Measurements from ENCODE around the gene HLA-DMB. TPM values are rescaled to one million over a fixed set of nuclear protein-coding genes. Genes with fewer than 3 reads are reported as not detected.

Gene HLA-DMB
- polyA plus RNA-seq, 4 donors, result 70.0 to 77.3 (median 73.0) TPM

DNA sequence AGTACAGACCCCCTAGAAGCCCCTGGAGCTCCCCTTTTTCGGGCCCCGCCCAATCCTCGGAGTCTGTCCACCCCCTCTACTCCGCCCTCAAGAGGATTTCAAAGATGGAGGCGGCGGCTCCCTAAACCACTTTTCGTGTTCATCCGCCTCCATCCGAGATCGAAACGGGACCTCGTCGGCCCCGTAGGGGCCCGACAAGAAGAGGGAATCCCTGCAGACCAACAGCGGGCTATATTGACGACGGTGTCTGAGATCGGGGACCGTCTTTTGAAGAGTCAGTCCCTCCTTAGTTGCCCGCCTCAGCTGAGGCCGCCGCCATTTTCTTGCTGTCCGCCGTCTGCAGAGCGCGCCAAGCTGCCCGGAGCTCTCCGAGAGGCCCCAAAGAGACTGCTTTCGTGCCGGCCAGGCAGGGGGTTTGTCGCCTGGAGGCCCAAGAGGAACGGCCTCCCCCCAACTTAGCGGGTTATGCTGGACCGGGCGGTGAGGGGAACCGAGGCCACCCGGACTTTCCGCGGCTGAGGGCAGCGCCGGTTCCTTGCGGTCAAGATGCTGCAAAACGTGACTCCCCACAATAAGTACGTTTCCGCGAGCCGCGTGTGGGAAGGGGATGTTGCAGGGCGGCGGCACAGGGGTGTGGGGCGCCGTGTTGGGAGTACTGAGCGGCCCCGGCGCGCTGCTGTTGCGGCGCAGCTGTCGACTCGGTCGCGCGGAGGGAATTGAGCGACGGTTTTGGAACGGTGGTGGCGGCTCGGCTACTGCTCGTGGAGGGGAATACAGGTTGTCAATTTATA, 31.7 kb upstream of the HLA-DMB start:
- no peak for DNase-seq (ENCODE audit: low read depth in 4 of 4, low spot score in 3 of 4)

DNA sequence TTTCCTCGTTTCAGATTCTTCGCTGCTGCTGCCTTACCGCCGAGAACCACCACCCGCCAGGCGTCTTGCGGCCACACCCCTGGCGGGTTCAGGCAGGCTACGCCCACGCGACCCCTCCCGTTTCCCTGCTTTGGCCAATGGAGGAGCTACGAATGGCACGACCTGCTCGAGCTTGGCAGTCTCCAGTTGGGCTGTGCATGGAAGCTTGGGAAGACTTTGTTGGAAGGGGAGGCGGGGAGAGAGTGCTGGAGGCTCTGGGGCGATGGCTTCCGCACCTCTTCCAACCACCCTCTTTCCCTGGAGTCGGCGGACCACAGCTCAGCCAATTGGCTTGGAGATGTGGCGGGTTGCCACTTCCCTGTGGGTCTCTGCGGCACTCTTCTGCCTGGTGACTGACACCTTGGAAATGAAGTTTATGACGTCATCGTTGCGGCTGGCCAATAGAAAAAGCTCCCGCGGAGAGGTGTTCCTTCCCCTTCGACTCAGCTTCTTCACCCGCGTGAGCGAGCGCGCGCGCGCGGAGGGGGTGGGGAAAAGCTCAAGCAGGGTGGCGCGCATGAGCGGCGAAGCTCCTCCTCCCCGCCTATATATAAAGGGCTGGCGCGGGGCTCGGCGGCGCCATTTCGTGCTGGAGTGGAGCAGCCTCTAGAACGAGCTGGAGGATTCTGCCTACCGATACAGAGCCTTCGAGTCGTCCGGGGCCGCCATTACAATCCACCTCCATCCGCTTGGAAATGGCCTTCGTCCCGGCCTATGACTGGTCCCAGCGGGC, 30.9 kb upstream of the HLA-DMB start:
- peak; percentile 99 to 100 (median 100) for DNase-seq (ENCODE audit: low read depth in 4 of 4, low spot score in 3 of 4)

DNA sequence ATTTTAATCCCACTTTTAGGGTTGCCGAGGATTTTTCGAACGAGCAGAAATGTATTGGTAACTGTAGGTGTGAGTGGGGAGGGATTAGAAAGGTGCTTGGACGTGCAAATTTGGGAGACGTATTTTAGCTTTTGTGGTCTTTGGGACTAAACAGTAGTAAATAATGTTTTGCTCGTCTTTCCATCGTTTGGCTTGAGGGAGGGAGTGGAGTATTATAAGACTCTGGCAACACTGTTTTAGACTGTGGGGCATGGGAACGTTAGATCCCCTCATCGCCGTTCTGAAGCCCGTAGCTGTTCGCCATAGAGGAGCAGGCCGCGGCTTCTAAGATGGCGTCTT, 30.4 kb upstream of the HLA-DMB start:
- DNase-seq (ENCODE audit: low read depth in 4 of 4, low spot score in 3 of 4), result no peak

DNA sequence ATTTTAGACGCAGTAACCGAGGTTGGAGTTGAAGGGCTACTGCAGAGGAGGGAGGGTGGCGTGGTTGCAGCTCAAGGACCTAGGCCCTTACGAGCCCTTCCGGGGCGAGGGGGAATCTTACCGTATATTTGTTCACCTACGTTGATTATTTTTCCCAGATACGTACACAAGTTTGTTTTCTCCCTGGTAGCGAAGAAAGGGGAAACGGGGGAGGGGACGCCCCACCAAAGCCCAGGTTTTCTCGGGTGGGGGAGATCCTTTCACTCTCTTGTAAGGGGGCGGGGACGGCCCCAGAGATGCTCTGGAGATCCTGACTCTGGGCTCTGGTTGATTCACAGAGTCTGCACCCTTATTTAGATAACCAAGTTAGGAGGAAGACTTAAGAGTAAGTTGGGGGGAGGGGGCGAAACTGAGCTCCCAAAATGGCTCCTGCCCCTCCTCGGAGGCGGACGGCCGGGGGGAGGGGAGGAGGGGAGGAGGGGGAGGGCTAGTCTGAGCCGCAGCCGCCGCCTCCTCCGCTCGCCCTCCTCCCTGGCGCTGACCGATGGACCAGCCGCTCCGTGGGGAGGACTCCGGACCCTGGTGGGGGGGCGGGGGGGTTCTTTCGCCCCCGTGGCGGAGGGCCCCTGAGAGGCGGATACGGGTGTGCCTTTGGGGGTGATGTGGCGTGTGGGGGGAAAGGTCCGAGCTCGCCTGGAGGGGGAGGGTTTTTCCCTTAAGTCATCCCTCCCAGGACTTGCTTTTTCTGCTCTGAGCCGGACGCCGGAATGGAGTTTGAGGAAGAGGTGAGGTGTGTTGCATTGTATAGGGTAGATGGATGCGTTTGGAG, 29.8 kb upstream of the HLA-DMB start:
- DNase-seq (ENCODE audit: low read depth in 4 of 4, low spot score in 3 of 4), result peak; percentile 66 to 82 (median 81)

DNA sequence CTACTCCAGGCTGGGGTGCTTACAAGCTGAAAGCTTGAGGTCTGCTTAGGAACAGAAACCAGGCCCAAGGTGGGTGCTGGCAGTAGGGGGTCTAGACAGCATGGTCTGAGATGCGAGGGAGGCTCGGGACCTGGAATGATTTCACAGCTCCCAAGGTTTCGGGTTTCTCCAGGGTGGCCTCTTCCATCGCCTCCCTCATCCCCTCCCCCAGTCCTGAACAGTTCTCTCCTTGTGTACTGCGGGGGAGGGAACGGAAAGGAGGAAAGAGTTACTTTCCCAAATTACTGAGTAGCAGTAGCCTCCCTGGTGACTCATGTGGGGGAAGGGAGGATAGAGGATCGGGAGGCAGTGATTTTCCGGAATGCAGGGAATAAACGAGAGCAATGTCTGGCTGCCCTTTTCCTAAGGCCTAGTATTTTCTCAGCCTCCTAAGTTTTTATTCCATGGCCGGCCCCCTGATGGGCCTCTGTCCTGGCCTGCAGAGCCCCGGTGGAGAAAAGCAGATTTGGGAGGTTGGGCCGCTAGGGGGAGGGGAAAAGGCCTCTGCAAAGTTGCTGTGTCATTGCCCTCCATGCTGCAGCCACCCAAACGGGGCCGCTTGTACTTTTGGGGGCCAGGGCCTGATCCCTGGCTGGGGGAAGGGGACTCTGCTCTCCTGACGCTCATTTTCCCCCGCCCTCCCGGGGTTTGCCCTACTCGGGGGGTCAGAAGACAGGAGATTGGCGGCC, 29.0 kb upstream of the HLA-DMB start:
- DNase-seq (ENCODE audit: low read depth in 4 of 4, low spot score in 3 of 4), result peak; percentile 77 to 92 (median 86)

DNA sequence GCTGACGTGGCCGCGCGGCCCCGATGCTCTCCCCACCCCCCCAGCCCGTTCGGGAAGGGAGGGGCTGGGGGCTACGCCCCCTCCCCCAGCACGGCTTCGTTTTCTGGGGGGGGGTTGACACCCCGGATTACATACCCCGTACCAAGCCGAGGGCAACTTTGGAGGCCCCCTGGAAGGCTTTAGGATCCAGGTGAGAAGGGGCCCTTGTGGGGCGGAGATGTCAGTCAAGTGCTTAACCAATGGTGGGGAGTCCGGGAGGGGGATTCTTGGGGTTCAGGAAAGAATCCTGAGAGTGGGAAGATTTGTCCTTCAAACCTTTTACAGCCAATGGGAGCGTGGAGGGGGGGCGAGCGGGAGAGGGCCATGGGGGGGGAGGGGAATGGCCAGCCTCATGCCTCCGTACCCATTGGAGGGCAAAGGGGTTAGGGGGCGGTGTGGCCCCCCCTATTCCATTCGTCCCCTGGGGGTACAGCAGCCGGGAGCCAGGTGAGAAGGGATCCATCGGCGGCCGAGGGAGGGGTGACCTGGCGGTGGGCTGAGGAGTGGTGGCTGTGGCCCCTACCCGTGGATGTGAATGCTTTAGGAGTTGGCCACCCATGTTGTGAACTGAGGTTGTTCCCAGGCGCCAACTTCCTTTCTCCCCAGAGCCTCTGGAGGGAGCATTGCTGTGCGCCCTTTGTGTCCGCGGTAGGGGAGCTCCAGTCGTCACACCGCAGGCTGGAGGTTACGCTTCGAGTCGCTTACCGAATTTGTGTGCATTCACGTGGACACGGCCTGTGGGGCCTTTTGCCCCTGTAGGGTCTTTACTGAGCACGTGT, 28.2 kb upstream of the HLA-DMB start:
- peak in 2 of 4 donors; percentile 60 to 71 for DNase-seq (ENCODE audit: low read depth in 4 of 4, low spot score in 3 of 4)

DNA sequence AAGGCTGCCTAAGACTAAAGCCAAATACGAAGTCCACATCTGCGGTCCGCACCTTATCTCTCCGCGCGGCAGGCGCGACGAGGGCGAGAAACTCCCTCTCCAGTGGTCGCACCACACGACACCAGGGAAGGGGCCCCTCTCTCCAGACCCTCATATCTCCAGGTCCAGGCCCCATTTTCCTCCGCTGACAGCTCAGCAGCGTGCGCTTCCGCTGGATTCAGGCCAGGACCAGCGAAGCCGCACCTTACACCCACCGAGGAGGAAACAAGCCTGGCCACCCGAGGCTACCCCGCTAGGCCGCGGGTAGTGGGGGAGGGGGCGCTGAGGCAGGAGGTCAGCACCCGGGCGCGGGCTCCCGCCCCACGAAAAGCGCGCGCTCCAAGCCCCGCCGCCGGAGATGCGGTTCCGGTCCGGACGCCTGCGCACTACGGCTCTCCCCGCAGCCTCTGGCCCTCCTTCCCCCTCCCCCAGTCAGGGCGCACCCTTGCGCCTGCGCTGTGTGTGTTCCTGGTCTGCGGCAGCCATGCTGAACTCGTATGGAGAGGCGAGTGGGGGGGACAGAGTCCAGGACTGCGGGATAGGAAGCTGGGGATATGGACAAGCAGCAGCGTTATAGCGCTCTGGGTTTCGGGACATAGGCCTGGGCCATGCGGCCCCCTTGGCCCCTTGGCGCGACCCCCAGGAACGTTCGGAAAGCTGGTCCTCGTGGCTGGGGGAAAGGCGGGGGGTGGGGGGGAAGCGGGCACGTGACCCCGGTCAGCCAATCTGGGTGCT, 27.5 kb upstream of the HLA-DMB start, which contains the start of gene BRD2:
Gene BRD2, plus strand, starts transcription at position 502 of the 774 bp plus-strand sequence. CDS start 4,305 bp downstream, outside the sequence.
- DNase-seq (ENCODE audit: low read depth in 4 of 4, low spot score in 3 of 4), result peak; percentile 96 to 99 (median 96)

DNA sequence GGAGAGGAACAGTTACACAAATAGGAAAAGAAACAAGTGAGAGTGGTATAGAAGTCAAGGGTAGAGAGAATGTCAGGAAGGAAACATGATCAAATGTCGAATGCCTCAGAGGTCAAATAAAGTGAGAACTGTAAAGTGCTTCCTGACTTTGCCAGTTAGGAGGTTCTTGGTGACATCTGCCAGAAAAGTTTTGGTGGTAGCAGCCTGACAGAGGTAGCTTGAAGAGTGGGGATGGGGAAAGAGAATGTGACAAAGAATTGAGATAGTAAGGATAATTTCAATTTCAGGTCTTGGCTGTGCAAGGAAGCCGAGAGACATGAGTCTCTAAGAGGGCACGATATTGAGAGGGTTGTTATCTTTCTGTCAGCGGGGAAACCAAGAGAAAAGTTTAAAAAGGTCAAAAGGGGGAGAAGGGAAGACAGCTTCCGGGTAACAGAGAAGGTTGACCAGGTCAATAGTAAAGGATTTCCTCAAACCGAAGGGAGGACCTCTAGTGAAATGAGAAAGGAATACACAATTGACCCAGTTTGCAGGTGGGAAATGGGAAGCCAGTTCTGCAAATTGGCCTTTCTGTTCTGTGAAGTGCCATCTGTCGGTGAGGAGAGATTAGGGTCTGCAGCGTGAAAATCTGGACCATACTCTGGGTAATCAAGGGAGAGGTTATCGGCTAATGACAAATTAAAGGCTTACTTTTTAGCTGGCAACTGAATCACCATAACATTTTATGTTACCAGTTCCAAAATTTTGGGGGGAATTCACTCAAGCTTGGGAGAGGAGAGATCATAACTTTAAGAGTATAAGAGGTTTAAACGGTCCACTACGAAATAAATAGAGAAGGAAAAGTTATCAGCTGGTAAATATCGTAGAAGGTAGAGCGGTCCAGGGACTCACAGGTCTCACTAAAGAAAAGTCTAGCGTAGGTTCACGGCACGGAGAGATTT, 26.6 kb upstream of the HLA-DMB start:
- DNase-seq (ENCODE audit: low read depth in 4 of 4, low spot score in 3 of 4), result peak in 1 of 4 donors; percentile 38

DNA sequence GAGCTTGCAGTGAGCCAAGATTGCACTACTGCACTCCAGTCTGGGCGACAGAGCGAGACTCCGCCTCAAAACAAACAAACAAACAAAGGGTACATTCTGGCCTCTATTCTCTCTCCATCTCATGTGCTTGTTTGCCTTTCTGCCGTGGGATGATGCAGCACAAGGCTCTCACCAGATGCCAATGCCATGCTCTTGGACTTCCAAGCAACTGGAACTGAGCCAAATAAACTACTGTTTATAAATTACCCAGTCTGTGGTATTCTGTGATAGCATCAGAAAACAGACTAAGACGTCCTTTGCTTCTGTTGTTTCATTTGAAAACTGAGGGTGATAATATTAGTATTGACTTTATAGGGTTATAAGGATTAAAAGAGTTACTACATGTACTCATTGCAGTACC, 23.9 kb upstream of the HLA-DMB start:
- no peak for DNase-seq (ENCODE audit: low read depth in 4 of 4, low spot score in 3 of 4)

DNA sequence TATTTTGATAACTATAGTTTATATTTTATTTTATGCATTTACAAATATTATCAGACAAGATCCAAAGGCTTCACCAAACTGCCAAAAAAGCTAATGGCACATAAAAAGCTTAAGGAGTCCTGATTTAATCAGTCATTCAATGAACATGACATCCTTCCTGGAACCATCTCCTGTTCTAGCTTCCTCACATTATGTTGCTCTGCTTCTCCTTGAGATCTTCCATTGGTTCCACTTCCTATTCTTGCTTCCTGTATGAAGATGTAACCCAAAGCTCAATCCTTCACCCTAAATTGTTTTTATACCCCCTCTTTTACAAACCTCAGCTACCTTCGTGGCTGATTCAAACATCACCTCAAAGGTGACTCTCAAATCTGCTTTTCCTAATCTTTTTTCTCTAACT, 23.0 kb upstream of the HLA-DMB start:
- no peak for DNase-seq (ENCODE audit: low read depth in 4 of 4, low spot score in 3 of 4)

DNA sequence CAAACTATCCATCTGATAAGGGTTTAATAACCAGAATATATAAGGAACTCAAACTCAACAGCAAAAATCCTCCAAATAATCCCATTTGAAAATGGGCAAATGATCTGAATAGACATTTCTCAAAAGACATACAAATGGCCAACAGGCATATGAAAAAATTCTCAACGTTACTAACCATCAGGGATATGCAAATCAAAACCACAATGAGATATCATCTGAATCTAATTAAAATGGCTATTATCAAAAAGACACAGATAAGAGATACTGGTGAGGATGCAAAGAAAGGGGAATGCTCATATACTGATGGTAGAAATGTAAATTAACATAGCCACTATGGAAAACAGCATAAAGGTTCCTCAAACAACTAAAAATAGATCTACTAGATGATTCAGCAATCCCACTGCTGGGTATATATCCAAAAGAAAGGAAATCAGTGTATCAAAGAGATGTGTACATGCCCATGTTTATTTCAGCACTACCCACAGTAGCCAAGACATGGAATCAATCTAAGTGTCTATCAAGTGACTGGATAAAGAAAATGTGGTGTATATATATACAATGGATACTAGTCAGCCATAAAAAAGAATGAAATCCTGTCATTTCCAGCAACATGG, 21.5 kb upstream of the HLA-DMB start:
- DNase-seq (ENCODE audit: low read depth in 4 of 4, low spot score in 3 of 4), result no peak

DNA sequence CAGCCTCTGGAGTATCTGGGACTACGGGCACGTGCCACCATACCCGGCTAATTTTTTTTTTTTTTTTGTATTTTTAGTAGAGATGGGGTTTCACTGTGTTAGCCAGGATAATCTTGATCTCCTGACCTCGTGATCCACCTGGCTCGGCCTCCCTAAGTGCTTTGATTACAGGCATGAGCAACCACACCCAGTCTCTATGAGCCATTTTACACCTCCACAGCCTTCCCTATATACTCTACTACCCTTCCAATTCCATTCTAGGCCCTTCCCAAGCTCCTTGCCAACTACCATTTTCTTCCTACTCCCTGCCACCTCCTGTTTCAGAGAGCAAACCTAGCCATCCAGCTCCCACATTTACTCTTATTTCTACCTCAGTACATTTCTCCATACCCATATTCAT, 19.7 kb upstream of the HLA-DMB start:
- DNase-seq (ENCODE audit: low read depth in 4 of 4, low spot score in 3 of 4), result no peak

DNA sequence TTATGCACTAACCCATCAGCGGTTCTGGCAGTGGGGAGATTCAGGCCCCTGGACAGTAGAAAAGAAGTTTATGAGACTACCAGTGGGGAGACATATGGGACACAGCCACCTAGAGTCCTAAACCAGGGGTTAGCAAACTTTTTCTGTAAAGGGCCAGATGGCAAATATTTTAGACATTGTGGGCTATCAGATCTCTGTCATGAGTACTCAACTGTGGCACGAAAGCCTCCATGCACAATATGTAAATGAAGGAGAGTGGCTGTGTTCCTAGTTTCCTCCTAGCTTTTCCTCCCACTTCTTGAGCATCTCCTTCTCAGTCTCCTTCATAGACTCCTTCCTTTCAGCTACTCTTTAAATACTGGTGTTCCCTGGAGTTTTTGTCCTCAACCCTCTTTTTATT, 15.3 kb upstream of the HLA-DMB start:
- no peak for DNase-seq (ENCODE audit: low read depth in 4 of 4, low spot score in 3 of 4)

DNA sequence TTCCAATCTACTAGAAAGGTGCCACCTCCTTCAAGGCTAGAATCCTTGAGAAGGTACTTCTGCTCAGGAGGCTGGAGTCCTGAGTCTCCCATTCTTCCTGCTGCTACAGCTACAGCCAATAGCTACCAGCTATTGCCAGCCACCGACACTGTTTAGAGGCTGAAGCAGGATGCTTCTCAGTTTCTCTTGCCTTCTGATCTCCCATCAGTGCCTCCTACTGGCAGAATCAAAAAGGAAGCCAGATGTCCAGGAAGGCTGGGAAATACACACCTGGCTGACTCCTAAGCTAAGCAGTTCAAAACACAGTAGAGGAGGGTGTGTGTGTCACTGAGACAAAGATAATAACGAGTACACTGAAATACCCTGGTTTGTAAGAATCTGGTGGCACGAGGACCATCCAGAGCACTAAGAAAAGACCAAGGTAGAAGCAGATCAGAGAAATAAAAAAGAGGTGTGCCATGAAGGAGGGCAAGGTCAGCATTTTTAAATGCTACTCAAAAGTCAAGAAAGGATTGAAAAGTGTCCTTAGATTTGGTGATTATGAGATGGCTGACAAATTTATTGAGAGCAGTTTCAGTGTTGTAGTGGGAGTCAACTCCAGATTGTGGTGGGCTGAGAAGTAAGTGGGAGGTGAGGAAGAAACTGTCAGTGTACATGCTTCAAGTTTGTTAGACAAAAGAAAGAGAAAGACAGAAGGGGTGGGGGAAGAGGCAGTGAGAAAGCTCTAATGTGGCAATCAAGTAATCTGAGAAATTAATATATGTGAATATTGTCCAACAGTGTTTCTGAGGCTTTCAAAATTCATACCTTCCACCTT, 14.4 kb upstream of the HLA-DMB start:
- DNase-seq (ENCODE audit: low read depth in 4 of 4, low spot score in 3 of 4), result no peak

DNA sequence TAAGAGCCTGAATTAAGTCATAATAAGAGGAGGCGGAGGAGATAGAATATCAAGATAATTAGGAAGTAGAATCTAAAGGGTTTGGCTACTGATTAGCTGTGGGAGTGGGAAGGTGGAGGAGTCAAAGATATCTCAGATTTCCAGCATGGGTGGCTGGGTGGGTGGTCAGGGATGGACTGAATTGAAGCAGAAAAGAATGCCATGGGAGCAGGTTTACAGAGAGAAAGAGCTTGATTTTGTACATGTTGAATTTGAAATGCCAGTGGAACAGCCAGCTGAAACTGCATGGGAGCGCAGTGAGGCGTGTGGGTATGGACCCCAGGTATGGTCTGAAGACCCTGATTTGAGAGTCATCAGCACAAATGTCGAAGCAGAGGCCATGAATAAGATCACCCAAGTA, 13.4 kb upstream of the HLA-DMB start:
- DNase-seq (ENCODE audit: low read depth in 4 of 4, low spot score in 3 of 4), result no peak

DNA sequence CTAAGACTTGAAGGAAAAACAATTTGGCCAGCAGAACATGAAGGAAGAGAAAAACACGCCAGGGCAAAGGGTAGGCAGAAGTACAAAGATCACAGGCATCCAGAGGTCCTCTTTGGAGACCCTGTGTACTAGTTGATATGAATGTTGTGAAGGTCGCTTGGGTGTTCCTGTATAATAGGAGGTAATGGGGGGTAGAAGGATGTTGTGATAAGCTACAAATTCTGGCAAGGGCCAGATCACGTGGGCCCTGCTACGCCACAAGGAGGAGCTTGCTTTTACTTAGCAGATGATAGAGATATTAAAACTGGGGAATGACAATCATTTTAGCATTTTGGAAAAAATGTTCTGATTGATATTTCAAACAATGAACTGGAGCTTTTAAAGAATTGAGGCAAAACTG, 12.9 kb upstream of the HLA-DMB start:
- DNase-seq (ENCODE audit: low read depth in 4 of 4, low spot score in 3 of 4), result no peak

All from right renal pelvis (tissue), 4 donors.